C4-2B (cell line): ENCODE measurements around the gene CCDC15.

Experiments
- CTCF ChIP-seq: fragments of 450-650 bp; conservative IDR thresholded peaks from 2 replicates; pipeline ENCODE4 v1.5.1; 2017; ENCODE audit warnings: mild to moderate bottlenecking
- ZFX ChIP-seq: fragments of 450-650 bp; IDR thresholded peaks from 2 replicates; pipeline ENCODE4 v1.6.1; 2017

GRCh38 chr11:125056931-125057692 lies 103.1 kb downstream of the CCDC15 start:
- TF ChIP-seq CTCF: no peak
- no peak for TF ChIP-seq ZFX
